NCI-H1436 (cell line): ENCODE data around the gene CASP1.
"Not testable (repeated sequence)": the region's sequence is repeated elsewhere in the genome, so short reads cannot be mapped to it uniquely, and the experiment has no call there.

Source experiments
- DNase-seq: peaks from one replicate; lab custom pipeline; 2025; lab: John Stamatoyannopoulos, UW

Gene CASP1

GRCh38 chr11:105045676-105046296 is 10.8 kb upstream of the CASP1 start:
- DNase-seq, result no peak

- DNase-seq, result not testable (repeated sequence)
Observed at GRCh38 chr11:105044557-105045524, 9.9 kb upstream of the CASP1 start, which contains the start of gene CARD16. Gene CARD16, minus strand, starts transcription at chr11:105045335. Its CDS starts 38 bp downstream, at chr11:105045297.

- DNase-seq, result no peak
Observed at GRCh38 chr11:105042178-105042577, 7.2 kb upstream of the CASP1 start.

- no peak for DNase-seq
Observed at GRCh38 chr11:105040703-105041102, 5.8 kb upstream of the CASP1 start.

GRCh38 chr11:105034388-105034787 is 556 bp downstream of the CASP1 start:
- not testable (repeated sequence) for DNase-seq

GRCh38 chr11:105033781-105034180 is 1.2 kb downstream of the CASP1 start:
- DNase-seq, result no peak

GRCh38 chr11:105033343-105033742 is 1.6 kb downstream of the CASP1 start:
- no peak for DNase-seq

- DNase-seq, result no peak
Observed at GRCh38 chr11:105032495-105032894, 2.4 kb downstream of the CASP1 start.

GRCh38 chr11:105027678-105028077 is 7.3 kb downstream of the CASP1 start:
- DNase-seq, result no peak

- no peak for DNase-seq
Observed at GRCh38 chr11:105024394-105024793, 10.6 kb downstream of the CASP1 start.

- no peak for DNase-seq
Observed at GRCh38 chr11:105023003-105023402, 11.9 kb downstream of the CASP1 start, which contains the start of gene CASP5. Gene CASP5, minus strand, starts transcription at chr11:105023168. Its CDS starts 32 bp downstream, at chr11:105023136.

GRCh38 chr11:105022527-105022926 is 12.4 kb downstream of the CASP1 start:
- DNase-seq, result no peak

- DNase-seq, result no peak
Observed at GRCh38 chr11:105007463-105007862, 27.5 kb downstream of the CASP1 start.

- DNase-seq, result no peak
Observed at GRCh38 chr11:105005451-105005845, 29.5 kb downstream of the CASP1 start.

GRCh38 chr11:105004021-105004420 is 30.9 kb downstream of the CASP1 start:
- DNase-seq, result no peak

GRCh38 chr11:105003151-105003550 is 31.8 kb downstream of the CASP1 start:
- DNase-seq, result no peak

GRCh38 chr11:105000797-105001196 is 34.1 kb downstream of the CASP1 start:
- no peak for DNase-seq

GRCh38 chr11:105000167-105000566 is 34.8 kb downstream of the CASP1 start:
- no peak for DNase-seq

- no peak for DNase-seq
Observed at GRCh38 chr11:104999721-105000120, 35.2 kb downstream of the CASP1 start.

GRCh38 chr11:104997288-104997687 is 37.7 kb downstream of the CASP1 start:
- DNase-seq, result no peak

- DNase-seq, result peak; percentile 42
Observed at GRCh38 chr11:104995001-104995408, 39.9 kb downstream of the CASP1 start.

GRCh38 chr11:104992781-104993180 is 42.2 kb downstream of the CASP1 start:
- DNase-seq, result no peak

GRCh38 chr11:104991994-104992393 is 43.0 kb downstream of the CASP1 start:
- DNase-seq, result no peak
